Measurements from ENCODE around the gene ARHGEF2. TPM values are rescaled to one million over a fixed set of nuclear protein-coding genes. Genes with fewer than 3 reads are reported as not detected.
A peak's percentile ranks its signal among the peaks of the same experiment; 100 is the strongest.

The ARHGEF2 gene
- polyA plus RNA-seq, 2 donors, result 15.9 to 26.6 TPM

- 47 to 65% methylated on average over 4 of the region's 4 CpGs for WGBS, 2 donors
- H3K27ac ChIP-seq (ENCODE audit: low read depth in 2 of 2, low read length in 1 of 2), result peak overlapping the region; percentile 53 to 76
- peaks cover 0 to 3% of the 10 kb centered on the region in 2 donors for H3K36me3 ChIP-seq (ENCODE audit: control insufficient read depth in 2 of 2, insufficient read depth in 2 of 2, low read length in 1 of 2)
- H3K27me3 ChIP-seq (ENCODE audit: control insufficient read depth in 1 of 2, insufficient read depth in 2 of 2, low read length in 2 of 2), result no peaks in the 10 kb centered on the region
- H3K9me3 ChIP-seq (ENCODE audit: control insufficient read depth in 2 of 2, insufficient read depth in 1 of 2, low read depth in 1 of 2, low read length in 1 of 2), result no peaks in the 10 kb centered on the region
- no peaks in the 10 kb centered on the region for H3K4me1 ChIP-seq (ENCODE audit: control insufficient read depth in 2 of 2, insufficient read depth in 2 of 2, low read length in 1 of 2)
- H3K4me3 ChIP-seq (ENCODE audit: low read depth in 1 of 2, low read length in 2 of 2), result peak overlapping the region; percentile 7 to 93
Measured at GRCh38 chr1:155909894-155910293, 68.5 kb downstream of the ARHGEF2 start.

GRCh38 chr1:155904261-155904660, 74.1 kb downstream of the ARHGEF2 start:
- H3K36me3 ChIP-seq (ENCODE audit: control insufficient read depth in 2 of 2, insufficient read depth in 2 of 2, low read length in 1 of 2), result peaks cover 16 to 20% of the 10 kb centered on the region in 2 donors
- 86 to 97% methylated on average over 12 of the region's 12 CpGs for WGBS, 2 donors
- no peaks in the 10 kb centered on the region for H3K9me3 ChIP-seq (ENCODE audit: control insufficient read depth in 2 of 2, insufficient read depth in 1 of 2, low read depth in 1 of 2, low read length in 1 of 2)

GRCh38 chr1:155900161-155900560, 78.2 kb downstream of the ARHGEF2 start:
- Histone ChIP-seq H3K27ac (ENCODE audit: low read depth in 2 of 2, low read length in 1 of 2) (no peak overlapping the region), H3K9me3 (ENCODE audit: control insufficient read depth in 2 of 2, insufficient read depth in 1 of 2, low read depth in 1 of 2, low read length in 1 of 2) (no peaks in the 10 kb centered on the region), H3K27me3 (ENCODE audit: control insufficient read depth in 1 of 2, insufficient read depth in 2 of 2, low read length in 2 of 2) (no peaks in the 10 kb centered on the region), H3K4me1 (ENCODE audit: control insufficient read depth in 2 of 2, insufficient read depth in 2 of 2, low read length in 1 of 2) (no peaks in the 10 kb centered on the region), H3K36me3 (ENCODE audit: control insufficient read depth in 2 of 2, insufficient read depth in 2 of 2, low read length in 1 of 2) (peaks cover 22 to 24% of the 10 kb centered on the region in 2 donors), H3K4me3 (ENCODE audit: low read depth in 1 of 2, low read length in 2 of 2) (no peak overlapping the region)
- WGBS, 2 donors, result 88 to 89% methylated on average over 4 of the region's 4 CpGs

More at GRCh38 chr1:155904261-155904660, 74.1 kb downstream of the ARHGEF2 start:
- Histone ChIP-seq H3K4me1 (ENCODE audit: control insufficient read depth in 2 of 2, insufficient read depth in 2 of 2, low read length in 1 of 2) (no peaks in the 10 kb centered on the region), H3K27me3 (ENCODE audit: control insufficient read depth in 1 of 2, insufficient read depth in 2 of 2, low read length in 2 of 2) (no peaks in the 10 kb centered on the region), H3K4me3 (ENCODE audit: low read depth in 1 of 2, low read length in 2 of 2) (no peak overlapping the region), H3K27ac (ENCODE audit: low read depth in 2 of 2, low read length in 1 of 2) (no peak overlapping the region)

GRCh38 chr1:155899683-155900082, 78.7 kb downstream of the ARHGEF2 start:
- Histone ChIP-seq H3K9me3 (ENCODE audit: control insufficient read depth in 2 of 2, insufficient read depth in 1 of 2, low read depth in 1 of 2, low read length in 1 of 2) (no peaks in the 10 kb centered on the region), H3K4me1 (ENCODE audit: control insufficient read depth in 2 of 2, insufficient read depth in 2 of 2, low read length in 1 of 2) (no peaks in the 10 kb centered on the region), H3K36me3 (ENCODE audit: control insufficient read depth in 2 of 2, insufficient read depth in 2 of 2, low read length in 1 of 2) (peaks cover 22 to 23% of the 10 kb centered on the region in 2 donors), H3K27ac (ENCODE audit: low read depth in 2 of 2, low read length in 1 of 2) (no peak overlapping the region), H3K27me3 (ENCODE audit: control insufficient read depth in 1 of 2, insufficient read depth in 2 of 2, low read length in 2 of 2) (no peaks in the 10 kb centered on the region), H3K4me3 (ENCODE audit: low read depth in 1 of 2, low read length in 2 of 2) (no peak overlapping the region)
- 94 to 95% methylated on average over 2 of the region's 2 CpGs for WGBS, 2 donors

- WGBS, 2 donors, result 76 to 82% methylated on average over 2 of the region's 2 CpGs
- Histone ChIP-seq H3K27me3 (ENCODE audit: control insufficient read depth in 1 of 2, insufficient read depth in 2 of 2, low read length in 2 of 2) (no peaks in the 10 kb centered on the region), H3K27ac (ENCODE audit: low read depth in 2 of 2, low read length in 1 of 2) (no peak overlapping the region), H3K4me3 (ENCODE audit: low read depth in 1 of 2, low read length in 2 of 2) (no peak overlapping the region), H3K4me1 (ENCODE audit: control insufficient read depth in 2 of 2, insufficient read depth in 2 of 2, low read length in 1 of 2) (no peaks in the 10 kb centered on the region), H3K9me3 (ENCODE audit: control insufficient read depth in 2 of 2, insufficient read depth in 1 of 2, low read depth in 1 of 2, low read length in 1 of 2) (no peaks in the 10 kb centered on the region), H3K36me3 (ENCODE audit: control insufficient read depth in 2 of 2, insufficient read depth in 2 of 2, low read length in 1 of 2) (peaks cover 16 to 18% of the 10 kb centered on the region in 2 donors)
Measured at GRCh38 chr1:155898888-155899287, 79.5 kb downstream of the ARHGEF2 start.

GRCh38 chr1:155897746-155898145, 80.6 kb downstream of the ARHGEF2 start:
- WGBS, 2 donors, result 84 to 91% methylated on average over 1 of the region's 1 CpG
- Histone ChIP-seq H3K27me3 (ENCODE audit: control insufficient read depth in 1 of 2, insufficient read depth in 2 of 2, low read length in 2 of 2) (no peaks in the 10 kb centered on the region), H3K27ac (ENCODE audit: low read depth in 2 of 2, low read length in 1 of 2) (no peak overlapping the region), H3K4me1 (ENCODE audit: control insufficient read depth in 2 of 2, insufficient read depth in 2 of 2, low read length in 1 of 2) (no peaks in the 10 kb centered on the region), H3K36me3 (ENCODE audit: control insufficient read depth in 2 of 2, insufficient read depth in 2 of 2, low read length in 1 of 2) (peaks cover 14% of the 10 kb centered on the region in 2 donors), H3K9me3 (ENCODE audit: control insufficient read depth in 2 of 2, insufficient read depth in 1 of 2, low read depth in 1 of 2, low read length in 1 of 2) (no peaks in the 10 kb centered on the region), H3K4me3 (ENCODE audit: low read depth in 1 of 2, low read length in 2 of 2) (no peak overlapping the region)

Other genes starting within 250 kb of the ARHGEF2 start
- gene GON4L, start 121.3 kb downstream of the ARHGEF2 start, polyA plus RNA-seq, result 10 to 100 TPM; 11.0 to 19.8 TPM
- gene SYT11, start 119.0 kb downstream of the ARHGEF2 start, polyA plus RNA-seq, result under 1 TPM; 0.20 to 0.99 TPM
- gene RIT1, start 67.2 kb downstream of the ARHGEF2 start, polyA plus RNA-seq, result 10 to 100 TPM; 23.4 to 29.7 TPM
- 10 to 100 TPM; 11.9 to 29.6 TPM for gene KHDC4, start 44.1 kb downstream of the ARHGEF2 start, polyA plus RNA-seq
- under 1 TPM; 0.04 to 0.08 TPM for gene RXFP4, start 36.9 kb downstream of the ARHGEF2 start, polyA plus RNA-seq
- 100 to 1,000 TPM in 1 of 2 donors, 10 to 100 TPM in 1; 67.0 to 145 TPM for gene SSR2, start 42.4 kb upstream of the ARHGEF2 start, polyA plus RNA-seq
- gene UBQLN4, start 75.3 kb upstream of the ARHGEF2 start, polyA plus RNA-seq, result 10 to 100 TPM; 18.3 to 21.0 TPM
- 100 to 1,000 TPM in 1 of 2 donors, 10 to 100 TPM in 1; 82.6 to 101 TPM for gene LAMTOR2, start 76.2 kb upstream of the ARHGEF2 start, polyA plus RNA-seq
- 100 to 1,000 TPM; 470 to 576 TPM for gene RAB25, start 82.6 kb upstream of the ARHGEF2 start, polyA plus RNA-seq
- under 1 TPM; 0.36 to 0.59 TPM for gene MEX3A, start 103.9 kb upstream of the ARHGEF2 start, polyA plus RNA-seq
- 100 to 1,000 TPM; 183 to 230 TPM for gene LMNA, start 136.2 kb upstream of the ARHGEF2 start, polyA plus RNA-seq
- gene SEMA4A, start 175.0 kb upstream of the ARHGEF2 start, polyA plus RNA-seq, result 10 to 100 TPM; 23.8 to 24.9 TPM
- 1 to 10 TPM; 4.4 to 8.8 TPM for gene SLC25A44, start 215.6 kb upstream of the ARHGEF2 start, polyA plus RNA-seq
- 10 to 100 TPM; 67.2 to 69.0 TPM for gene PMF1, start 234.5 kb upstream of the ARHGEF2 start, polyA plus RNA-seq

Measured in esophagus (tissue), 2 donors.